GM21528 (cell line): ENCODE results near the gene TMEM242.

Experiments
- ATAC-seq: cut with Tn5 transposase; IDR thresholded peaks from one replicate; pipeline ENCODE4 v1.9.1; 2021; ENCODE audit warnings: mild to moderate bottlenecking, moderate library complexity; ENCODE audit not compliant: unreplicated experiment, low FRiP score

TMEM242 gene

GRCh38 chr6:157258878-157259277, 64.4 kb downstream of the TMEM242 start:
- ATAC-seq: no peak

DNA sequence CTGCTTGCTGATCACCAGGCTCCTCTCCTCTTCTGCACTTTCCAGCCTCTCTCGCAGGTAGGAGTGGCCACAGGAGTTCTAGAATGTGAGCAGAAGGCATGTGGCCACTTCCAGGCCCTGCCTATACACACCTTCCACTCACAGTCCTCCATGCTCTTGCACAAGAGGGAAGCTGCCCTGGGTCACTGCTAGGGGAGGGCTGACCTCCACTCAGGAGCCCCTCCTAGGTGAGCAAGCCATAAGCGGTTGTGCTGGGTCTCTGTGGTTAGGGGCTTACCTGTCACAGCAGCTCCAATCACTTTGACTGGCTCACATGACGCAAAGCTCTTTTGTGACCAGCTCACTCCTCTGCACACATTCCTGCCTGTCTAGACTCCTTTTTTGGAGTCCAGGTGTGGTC, 68.2 kb downstream of the TMEM242 start:
- no peak for ATAC-seq

GRCh38 chr6:157254538-157254937, 68.8 kb downstream of the TMEM242 start:
- no peak for ATAC-seq

- ATAC-seq: no peak
Measured at GRCh38 chr6:157253699-157254098, 69.6 kb downstream of the TMEM242 start.

DNA sequence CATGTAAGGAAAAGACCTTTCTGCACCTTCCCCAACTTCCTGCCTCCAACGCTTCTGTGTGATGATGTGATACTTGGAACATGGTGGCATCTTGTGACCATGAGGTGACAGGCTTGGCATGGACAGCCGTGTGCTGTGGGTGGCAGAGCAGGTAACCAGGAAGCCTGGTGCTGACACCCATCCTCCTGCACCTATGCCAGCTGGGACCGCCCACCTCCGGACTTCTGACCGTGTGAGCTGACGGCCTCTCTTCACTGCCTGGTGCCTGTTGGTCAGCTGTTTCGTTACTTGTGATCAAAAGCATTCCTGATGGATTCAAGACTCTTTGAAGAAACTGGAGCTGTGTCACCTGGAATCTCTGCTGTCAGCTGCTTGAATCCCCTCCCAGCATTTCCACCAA, 70.3 kb downstream of the TMEM242 start:
- ATAC-seq: no peak

GRCh38 chr6:157251586-157252247, 71.6 kb downstream of the TMEM242 start:
- no peak for ATAC-seq

- no peak for ATAC-seq
Measured at GRCh38 chr6:157249826-157250225, 73.5 kb downstream of the TMEM242 start.

GRCh38 chr6:157248264-157248663, 75.1 kb downstream of the TMEM242 start:
- ATAC-seq: no peak

DNA sequence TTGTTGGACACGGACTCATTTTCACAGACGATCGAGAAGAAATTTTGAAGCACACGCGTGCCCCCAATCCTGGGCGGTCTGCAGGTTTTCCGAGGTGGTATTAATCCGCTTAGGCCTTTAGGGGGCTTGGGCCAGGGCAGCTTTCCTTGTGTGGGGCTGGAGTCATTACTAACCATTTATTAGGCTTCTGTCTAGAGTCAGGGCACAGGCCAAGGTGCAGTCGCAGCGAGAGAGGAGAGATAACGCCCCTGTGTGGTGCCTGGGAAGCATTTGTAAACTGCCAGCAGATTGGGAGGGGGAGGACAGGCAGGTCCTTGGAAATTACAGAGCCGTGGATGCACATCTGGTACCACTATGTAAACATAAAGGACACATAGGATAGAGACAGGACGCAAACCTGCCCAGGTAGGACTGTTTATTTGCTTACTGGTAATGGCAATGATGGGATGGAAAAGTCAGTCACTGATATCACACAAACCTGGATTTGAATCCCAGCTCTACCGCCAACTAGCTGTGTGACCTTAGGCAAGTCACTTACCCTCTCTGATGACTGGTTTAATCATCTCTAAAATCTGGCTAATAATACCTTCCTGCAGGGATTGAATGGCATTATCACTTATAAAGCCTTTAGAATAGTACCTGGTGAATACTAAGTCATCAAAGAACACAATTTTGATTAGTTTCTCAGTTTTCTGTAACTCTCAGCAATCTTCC, 76.4 kb downstream of the TMEM242 start:
- ATAC-seq: no peak

DNA sequence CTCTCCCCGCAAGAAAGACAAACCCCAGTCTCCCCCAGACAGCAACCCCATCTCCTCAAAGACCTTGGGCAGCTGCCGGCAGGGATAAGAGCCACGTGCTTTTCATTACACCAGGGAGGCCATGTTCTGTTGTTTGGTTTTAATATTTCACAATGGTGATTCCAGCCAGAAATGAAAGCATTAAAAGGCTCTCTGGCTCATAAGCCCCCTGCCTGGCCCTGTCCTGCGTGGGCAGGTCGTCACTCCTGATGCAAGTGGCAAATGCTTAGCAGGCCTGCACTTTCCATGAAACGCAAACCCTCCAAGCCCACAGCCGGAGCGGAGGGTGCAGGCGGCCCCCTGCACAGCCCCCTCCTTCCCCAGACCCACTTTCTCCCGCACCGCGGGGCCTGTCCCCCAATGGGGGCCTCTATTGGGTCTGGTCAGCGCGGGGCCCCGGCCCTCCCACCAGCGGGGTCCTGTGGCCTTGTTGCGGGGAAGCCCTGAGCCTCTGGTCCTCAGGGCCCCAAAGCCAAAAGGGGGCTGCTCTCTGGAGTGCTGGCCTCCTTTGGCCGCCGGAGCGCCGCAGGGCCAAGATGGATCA, 77.2 kb downstream of the TMEM242 start:
- ATAC-seq: no peak

DNA sequence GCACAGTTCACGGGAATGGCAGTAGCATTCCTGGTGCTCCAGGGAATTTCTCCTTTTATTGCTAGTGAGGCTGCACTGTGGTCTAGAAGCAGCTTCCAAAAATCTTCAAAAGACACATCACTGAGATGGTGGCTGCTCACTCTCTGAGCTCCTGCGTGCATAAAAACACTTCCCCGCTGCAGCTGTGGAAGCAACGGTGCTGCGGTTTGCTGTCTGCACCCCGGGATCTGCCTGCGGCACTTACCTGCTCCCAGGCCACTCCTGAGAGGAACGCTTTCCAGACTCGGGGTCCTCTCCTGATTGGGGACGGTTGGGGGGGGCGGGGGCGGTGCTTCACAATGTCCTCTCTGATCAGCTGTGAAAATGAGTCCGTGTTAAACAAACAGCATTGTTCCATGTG, 77.9 kb downstream of the TMEM242 start:
- ATAC-seq: no peak

GRCh38 chr6:157244780-157245179, 78.5 kb downstream of the TMEM242 start:
- ATAC-seq: no peak

DNA sequence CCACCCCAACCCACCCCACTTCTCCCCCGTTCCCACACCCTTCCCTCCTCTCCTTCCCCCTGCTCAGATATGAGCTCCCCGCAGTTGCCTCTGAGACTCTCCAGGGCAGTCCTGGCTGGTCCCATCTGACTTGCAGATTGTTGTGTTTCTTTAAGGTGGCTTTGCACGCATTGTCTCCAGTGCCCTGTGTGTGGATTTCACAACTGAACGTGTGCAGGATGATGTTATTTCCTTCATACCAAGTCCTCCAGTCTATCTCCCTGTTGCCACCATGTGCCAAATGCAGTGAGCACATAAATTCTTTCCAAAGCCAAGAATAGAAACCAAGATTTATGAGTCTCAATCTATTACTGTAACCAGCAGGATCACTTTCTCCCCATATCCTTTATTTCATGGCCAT, 79.1 kb downstream of the TMEM242 start:
- ATAC-seq: no peak

DNA sequence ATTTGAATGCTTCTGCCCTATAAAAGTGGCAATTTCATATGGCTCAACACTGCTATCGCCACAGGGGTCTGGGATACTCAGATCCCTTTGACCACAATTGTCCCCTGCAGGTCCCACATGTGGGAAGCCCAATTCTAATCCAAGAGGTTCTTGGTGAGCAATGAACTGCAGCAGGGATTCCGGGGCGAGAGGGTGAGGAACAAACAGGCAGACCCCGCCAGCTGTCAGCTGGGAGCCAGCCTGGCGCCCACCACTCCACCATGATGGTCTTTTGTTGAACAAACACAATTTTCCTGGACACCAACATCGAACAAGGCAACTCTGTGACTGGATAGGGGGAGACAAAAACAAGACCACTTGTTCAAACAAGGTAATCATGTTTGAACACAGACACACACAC, 80.5 kb downstream of the TMEM242 start:
- no peak for ATAC-seq

GRCh38 chr6:157240960-157241311, 82.4 kb downstream of the TMEM242 start:
- no peak for ATAC-seq

- no peak for ATAC-seq
Measured at GRCh38 chr6:157240059-157240959, 83.0 kb downstream of the TMEM242 start.

GRCh38 chr6:157239671-157240058, 83.7 kb downstream of the TMEM242 start:
- no peak for ATAC-seq
